ENCODE measurements around the gene FADS1.

FADS1 gene

GRCh38 chr11:61814247-61814957, 2.4 kb downstream of the FADS1 start:
- no peak for TF ChIP-seq POLR2AphosphoS5 (IDR thresholded peaks at IDR 0.05; ENCODE audit: low read depth)
- TF ChIP-seq CTCF (IDR thresholded peaks at IDR 0.05; ENCODE audit: insufficient read depth, low read length) = no peak
- TF ChIP-seq SPI1 (IDR thresholded peaks at IDR 0.05; ENCODE audit: borderline replicate concordance, low read depth) = 0 out of 2 replicates have a peak, but pooled peaks have one; percentile 27

GRCh38 chr11:61812736-61813411, 3.9 kb downstream of the FADS1 start:
- TF ChIP-seq SPI1 (IDR thresholded peaks at IDR 0.05; ENCODE audit: borderline replicate concordance, low read depth) (no peak), CTCF (IDR thresholded peaks at IDR 0.05; ENCODE audit: insufficient read depth, low read length) (no peak), REST (IDR thresholded peaks at IDR 0.05; ENCODE audit: insufficient replicate concordance, low read depth) (no peak), POLR2AphosphoS5 (IDR thresholded peaks at IDR 0.05; ENCODE audit: low read depth) (no peak), GABPA (IDR thresholded peaks at IDR 0.05; ENCODE audit: low read depth) (no peak)
- Histone ChIP-seq H3K4me3 (replicated peaks; ENCODE audit: insufficient read depth, low read length) (no peak overlapping the region), H3K27me3 (ENCODE audit: insufficient read depth, poor library complexity, severe bottlenecking) (peaks cover 28% of the 10 kb centered on the region), H3K27ac (replicated peaks) (no peak overlapping the region)
- DNase-seq (ENCODE audit: low read depth in 1 of 2, low spot score in 1 of 2) = no peak

More at GRCh38 chr11:61814247-61814957, 2.4 kb downstream of the FADS1 start:
- no peak for DNase-seq (ENCODE audit: low read depth in 1 of 2, low spot score in 1 of 2)
- Histone ChIP-seq H3K4me3 (replicated peaks; ENCODE audit: insufficient read depth, low read length) (peak overlapping the region; percentile 52), H3K27ac (replicated peaks) (no peak overlapping the region), H3K27me3 (ENCODE audit: insufficient read depth, poor library complexity, severe bottlenecking) (peaks cover 33% of the 10 kb centered on the region)

GRCh38 chr11:61811831-61812230, 5.0 kb downstream of the FADS1 start:
- TF ChIP-seq REST (IDR thresholded peaks at IDR 0.05; ENCODE audit: insufficient replicate concordance, low read depth) = no peak
- TF ChIP-seq CTCF (IDR thresholded peaks at IDR 0.05; ENCODE audit: insufficient read depth, low read length) = no peak
- H3K27ac ChIP-seq (replicated peaks) = no peak overlapping the region
- peaks cover 17% of the 10 kb centered on the region for H3K27me3 ChIP-seq (ENCODE audit: insufficient read depth, poor library complexity, severe bottlenecking)
- H3K4me3 ChIP-seq (replicated peaks; ENCODE audit: insufficient read depth, low read length) = no peak overlapping the region
- DNase-seq (ENCODE audit: low read depth in 1 of 2, low spot score in 1 of 2) = no peak

Measured in HL-60 (cell line).